Endothelial cell of umbilical vein (primary cell): Measurements from ENCODE around the gene HACD3. TPM values are rescaled to one million over a fixed set of nuclear protein-coding genes. Genes with fewer than 3 reads are reported as not detected.

Experiments used
- BruUV-seq: library from RNA; stranded (reverse); fragments of 400-500 nt; replicated peaks from 2 replicates; lab custom pipeline; 2021; lab: Mats Ljungman, UMichigan
- CTCF ChIA-PET: fragments of 300-600, 350-600 bp; sonication (Branson Sonifier 250); formaldehyde crosslinking; loops from one replicate; lab custom pipeline; 2021; ENCODE audit warnings: antibody characterized with exemption, inconsistent platforms; lab: Charles Lee
- POLR2A ChIA-PET: fragments of 300-600, 350-600 bp; sonication (Branson Sonifier 250); formaldehyde crosslinking; loops from one replicate; lab custom pipeline; 2021; ENCODE audit warnings: antibody characterized with exemption, inconsistent platforms; lab: Charles Lee
- DNase-seq: peaks from one replicate; pipeline ENCODE4 v3.0.0-alpha.2; 2011; ENCODE audit warnings: low read depth, low spot score
- FAIRE-seq: peaks from 2 replicates; lab custom pipeline; 2011; peaks lifted over from hg19 to GRCh38; lab: Jason Lieb, UNC
- H2AFZ ChIP-seq: 2 replicates; pipeline ENCODE4 v1.6.0; 2012; ENCODE audit warnings: low read depth, low read length, control low read depth, inconsistent platforms
- H3K27ac ChIP-seq: 2 replicates; pipeline ENCODE4 v1.5.1; 2011; ENCODE audit warnings: low read depth, mild to moderate bottlenecking, control low read depth, low read length, moderate library complexity; ENCODE audit not compliant: insufficient read depth
- H3K27me3 ChIP-seq, 2 experiments: 2 replicates each; pipeline versions ENCODE4 v1.6.0 to v1.6.1; 2011; ENCODE audit warnings: low read length in 2 of 2, mixed read lengths in 1 of 2; ENCODE audit not compliant: control insufficient read depth in 2 of 2, insufficient read depth in 2 of 2
- H3K36me3 ChIP-seq, 2 experiments: 2 replicates in 1 of 2; 3 replicates in 1 of 2; pipeline ENCODE4 v1.5.1; 2011; ENCODE audit warnings: low read length in 2 of 2, mild to moderate bottlenecking in 1 of 2, moderate library complexity in 1 of 2; ENCODE audit not compliant: control insufficient read depth in 2 of 2, insufficient read depth in 2 of 2; ENCODE audit errors: extremely low read depth in 1 of 2
- H3K4me1 ChIP-seq: 3 replicates; pipeline ENCODE4 v1.5.1; 2011; ENCODE audit warnings: mild to moderate bottlenecking, low read length; ENCODE audit not compliant: control insufficient read depth, insufficient read depth; ENCODE audit errors: extremely low read depth
- H3K4me2 ChIP-seq: 2 replicates; pipeline ENCODE4 v1.6.1; 2011; ENCODE audit warnings: low read length, control low read depth, mixed read lengths; ENCODE audit not compliant: insufficient read depth
- H3K4me3 ChIP-seq, 3 experiments: fragments of 200-600 bp in 1 of 3; sonication (generic), shearing (Covaris generic) in 1 of 3; replicated peaks in 1 of 3; 2 replicates each; pipeline ENCODE4 v1.5.1; 2011 to 2016; ENCODE audit warnings: control low read depth in 3 of 3, low read length in 3 of 3, mild to moderate bottlenecking in 2 of 3, inconsistent platforms in 1 of 3, low read depth in 1 of 3, moderate library complexity in 1 of 3; ENCODE audit not compliant: insufficient read depth in 1 of 3
- H3K79me2 ChIP-seq: 2 replicates; pipeline ENCODE4 v1.6.0; 2012; ENCODE audit warnings: low read length, inconsistent platforms; ENCODE audit not compliant: control insufficient read depth, insufficient read depth
- H3K9ac ChIP-seq: replicated peaks from 2 replicates; pipeline ENCODE3; 2011; ENCODE audit warnings: low read length, control low read depth; ENCODE audit not compliant: insufficient read depth; ENCODE audit errors: extremely low read depth
- H3K9me1 ChIP-seq: replicated peaks from 3 replicates; pipeline ENCODE4 v1.6.0; 2011; ENCODE audit warnings: mild to moderate bottlenecking, low read length; ENCODE audit not compliant: control insufficient read depth, insufficient read depth; ENCODE audit errors: extremely low read depth
- H3K9me3 ChIP-seq: replicated peaks from 2 replicates; pipeline ENCODE4 v1.5.1; 2012; ENCODE audit warnings: low read length, inconsistent platforms; ENCODE audit not compliant: control insufficient read depth, insufficient read depth
- H4K20me1 ChIP-seq: replicated peaks from 2 replicates; pipeline ENCODE3; 2011; ENCODE audit warnings: mild to moderate bottlenecking, low read length; ENCODE audit not compliant: control insufficient read depth, insufficient read depth; ENCODE audit errors: extremely low read depth
- CTCF ChIP-seq, 2 donors: IDR thresholded peaks; 1 replicate in 1 of 2; 2 replicates in 1 of 2; pipeline ENCODE4 v1.5.1; 2011; ENCODE audit warnings: low read length in 2 of 2, mild to moderate bottlenecking in 2 of 2, moderate library complexity in 2 of 2, control low read depth in 1 of 2, inconsistent platforms in 1 of 2, low read depth in 1 of 2; ENCODE audit not compliant: insufficient read depth in 1 of 2; ENCODE audit errors: extremely low read depth in 1 of 2
- EZH2 ChIP-seq: IDR thresholded peaks from 2 replicates; pipeline ENCODE4 v1.6.1; 2012; ENCODE audit warnings: borderline replicate concordance, low read depth, mild to moderate bottlenecking, moderate library complexity, low read length, inconsistent platforms; ENCODE audit not compliant: severe bottlenecking
- FOS ChIP-seq: IDR thresholded peaks from 2 replicates; pipeline ENCODE4 v1.6.1; 2011; ENCODE audit warnings: mild to moderate bottlenecking, low read length, moderate library complexity, borderline replicate concordance; ENCODE audit not compliant: insufficient read depth
- GATA2 ChIP-seq: IDR thresholded peaks from 2 replicates; pipeline ENCODE4 v1.7.0; 2011; ENCODE audit warnings: low read depth, mild to moderate bottlenecking, moderate library complexity, mixed read lengths, low read length; ENCODE audit not compliant: insufficient read length, insufficient read depth
- JUN ChIP-seq: IDR thresholded peaks from 2 replicates; pipeline ENCODE4 v1.6.1; 2011; ENCODE audit warnings: borderline replicate concordance, low read depth; ENCODE audit not compliant: insufficient read length, insufficient read depth
- MAX ChIP-seq: IDR thresholded peaks from 2 replicates; pipeline ENCODE4 v1.6.1; 2011; ENCODE audit not compliant: insufficient read depth, insufficient read length
- MYC ChIP-seq: IDR thresholded peaks from one replicate; pipeline ENCODE4 v1.6.1; 2011; ENCODE audit warnings: mild to moderate bottlenecking, low read depth, low read length
- POLR2A ChIP-seq: IDR thresholded peaks from 2 replicates; pipeline ENCODE4 v1.6.1; 2012; ENCODE audit warnings: low read depth, mild to moderate bottlenecking, control low read depth, low read length
- POLR2AphosphoS5 ChIP-seq: IDR thresholded peaks from 2 replicates; pipeline ENCODE4 v1.6.1; 2012; ENCODE audit warnings: low read depth, mild to moderate bottlenecking, control low read depth, low read length, moderate library complexity; ENCODE audit not compliant: insufficient read depth
- dilution Hi-C: fragments of 300-500 bp; cut with MboI; formaldehyde crosslinking; loops from one replicate; pipeline ENCODE4 v1.15.0; 2019; ENCODE audit warnings: low sequenced_read_pairs; ENCODE audit not compliant: extremely low pct_ligation_motif_present
- intact Hi-C: fragments of 100-400 bp; cut with micrococcal nuclease; formaldehyde crosslinking; loops from one replicate; pipeline ENCODE4 v1.10.0; 2022
- polyA plus RNA-seq, 4 experiments: library from polyadenylated mRNA; depleted of rRNA in 3 of 4; stranded (reverse) in 3 of 4; unstranded in 1 of 4; fragments of >200 nt; gene quantifications; 2 replicates each; pipeline versions ENCODE4 v1.2.1 to v1.2.3, GENCODE V29; 2011 to 2012; ENCODE audit warnings: missing spikeins in 1 of 4
- total RNA-seq: library from RNA; stranded (reverse); gene quantifications from 2 replicates; pipeline ENCODE4 v1.2.3, GENCODE V29; 2021

Gene HACD3
- total and polyA plus RNA-seq, 2 donors (not counting 3 experiments of a cell fraction or from before 2014, with no cell fraction given) = 47.4 to 61.1 TPM

GRCh38 chr15:65553691-65554090, 23.4 kb downstream of the HACD3 start:
- Histone ChIP-seq H3K9me1 (peaks cover 4% of the 10 kb centered on the region), H3K27ac (no peak overlapping the region), H3K79me2 (peaks cover 33% of the 10 kb centered on the region), H2AFZ (no peak overlapping the region), H3K36me3 (peaks cover 12 to 14% of the 10 kb centered on the region in 2 experiments), H3K4me3 (no peak overlapping the region), H3K4me2 (no peak overlapping the region), H3K27me3 (no peaks in the 10 kb centered on the region), H3K9ac (no peak overlapping the region), H3K9me3 (no peaks in the 10 kb centered on the region), H4K20me1 (no peaks in the 10 kb centered on the region), H3K4me1 (peaks cover 2% of the 10 kb centered on the region)
- no TSS peak for BruUV-seq
- ChIA-PET POLR2A (no interaction called here), CTCF (no interaction called here)
- DNase-seq = no peak
- no peak for TF ChIP-seq FOS
- TF ChIP-seq GATA2 = no peak
- FAIRE-seq = no peak
- dilution Hi-C loops = no loop called here
- intact Hi-C loops = no loop called here

- H3K36me3 ChIP-seq = peaks cover 15 to 22% of the 10 kb centered on the region in 2 experiments
- H3K27me3 ChIP-seq = no peaks in the 10 kb centered on the region
- no peak overlapping the region for H2AFZ ChIP-seq
- no peaks in the 10 kb centered on the region for H4K20me1 ChIP-seq
- no peak overlapping the region for H3K27ac ChIP-seq
- POLR2A ChIA-PET = interaction anchor here (0.7 kb wide), 1 partner anchor 40 kb away, joined by 6 read pairs; no protein-coding TSS in a partner anchor
- H3K79me2 ChIP-seq = peaks cover 11% of the 10 kb centered on the region
- TF ChIP-seq JUN (no peak), POLR2AphosphoS5 (no peak), EZH2 (no peak), POLR2A (no peak), MYC (no peak), CTCF (IDR thresholded peaks at IDR 0.05; ENCODE audit: extremely low read depth in 1 of 2, insufficient read depth in 1 of 2, low read depth in 1 of 2, low read length in 2 of 2) (no peak), FOS (no peak), MAX (no peak), GATA2 (no peak)
- no peak overlapping the region for H3K9ac ChIP-seq
- FAIRE-seq (no peak), DNase-seq (no peak)
- intact Hi-C loops (no loop called here), dilution Hi-C loops (no loop called here)
- H3K9me3 ChIP-seq = no peaks in the 10 kb centered on the region
- peaks cover 4% of the 10 kb centered on the region for H3K9me1 ChIP-seq
- H3K4me1 ChIP-seq = no peaks in the 10 kb centered on the region
- BruUV-seq = no TSS peak
- no peak overlapping the region for H3K4me2 ChIP-seq
- H3K4me3 ChIP-seq = no peak overlapping the region
- CTCF ChIA-PET = no interaction called here
Observed at GRCh38 chr15:65556622-65557021, 26.4 kb downstream of the HACD3 start.
